8988T (cell line): ENCODE data around the gene IFITM1.

Source experiments
- DNase-seq: peaks from one replicate; pipeline ENCODE4 v3.0.0; 2011

IFITM1 gene

DNA sequence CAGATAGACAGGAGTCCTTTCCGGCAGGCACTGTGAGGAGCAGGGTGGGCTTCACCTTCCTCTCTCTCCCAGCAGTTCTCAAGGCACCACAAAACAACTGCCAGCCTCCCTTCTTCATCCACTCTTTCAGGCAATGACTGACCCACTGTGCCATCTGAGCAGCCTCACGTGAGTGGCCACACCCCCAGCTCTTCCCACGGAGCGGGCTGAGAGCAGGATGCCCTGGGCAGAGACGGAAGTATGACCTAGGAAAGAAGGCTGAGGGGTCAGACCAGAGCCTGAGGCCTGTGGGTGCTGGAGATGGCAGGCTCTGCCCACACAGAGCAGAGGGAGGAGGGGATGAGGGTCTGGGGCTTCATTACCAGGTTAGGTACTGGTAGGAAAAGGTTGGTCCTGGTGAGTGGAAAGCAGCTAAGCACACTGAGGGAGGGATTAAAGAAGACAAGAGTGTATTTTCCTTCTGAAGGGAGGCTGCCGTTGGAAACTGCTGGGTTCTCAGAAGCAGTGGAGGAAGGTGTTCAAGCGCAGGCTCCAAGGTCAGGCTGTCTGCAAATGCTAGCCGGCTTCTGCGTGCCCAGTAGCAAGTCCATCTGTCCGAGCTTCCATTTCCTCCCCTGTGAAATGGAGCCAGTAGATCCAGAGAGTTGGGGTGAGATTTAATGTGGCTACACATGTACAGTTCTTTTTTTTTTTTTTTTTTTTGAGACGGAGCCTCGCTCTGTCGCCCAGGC is 31.0 kb upstream of the IFITM1 start:
- DNase-seq, result peak; percentile 62

DNA sequence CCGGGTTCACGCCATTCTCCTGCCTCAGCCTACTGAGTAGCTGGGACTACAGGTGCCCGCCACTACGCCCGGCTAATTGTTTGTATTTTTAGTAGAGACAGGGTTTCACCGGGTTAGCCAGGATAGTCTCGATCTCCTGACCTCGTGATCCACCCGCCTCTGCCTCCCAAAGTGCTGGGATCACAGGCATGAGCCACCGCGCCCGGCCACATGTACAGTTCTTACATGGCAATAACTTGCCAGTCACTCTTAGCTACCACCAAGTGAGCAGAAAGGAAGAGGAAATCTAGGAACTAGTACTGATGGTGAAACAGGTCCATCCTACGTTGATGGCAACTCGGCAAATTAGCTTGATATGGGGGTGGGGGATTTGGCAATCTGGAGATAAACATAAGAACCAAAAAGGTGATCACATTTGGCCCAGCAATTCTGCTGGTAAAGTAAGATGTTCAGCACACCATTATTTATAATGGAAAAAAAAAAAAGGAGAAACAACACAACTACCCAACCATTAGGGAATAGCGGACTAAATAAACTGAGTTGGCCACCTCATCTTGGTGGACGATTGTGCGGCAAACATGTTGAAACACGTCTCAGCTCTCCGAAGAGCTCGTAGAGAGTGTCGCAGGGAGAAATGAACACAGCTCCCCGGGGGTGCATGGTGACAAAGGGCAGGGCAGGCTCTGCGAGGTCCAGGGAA is 30.3 kb upstream of the IFITM1 start:
- peak; percentile 32 for DNase-seq

DNA sequence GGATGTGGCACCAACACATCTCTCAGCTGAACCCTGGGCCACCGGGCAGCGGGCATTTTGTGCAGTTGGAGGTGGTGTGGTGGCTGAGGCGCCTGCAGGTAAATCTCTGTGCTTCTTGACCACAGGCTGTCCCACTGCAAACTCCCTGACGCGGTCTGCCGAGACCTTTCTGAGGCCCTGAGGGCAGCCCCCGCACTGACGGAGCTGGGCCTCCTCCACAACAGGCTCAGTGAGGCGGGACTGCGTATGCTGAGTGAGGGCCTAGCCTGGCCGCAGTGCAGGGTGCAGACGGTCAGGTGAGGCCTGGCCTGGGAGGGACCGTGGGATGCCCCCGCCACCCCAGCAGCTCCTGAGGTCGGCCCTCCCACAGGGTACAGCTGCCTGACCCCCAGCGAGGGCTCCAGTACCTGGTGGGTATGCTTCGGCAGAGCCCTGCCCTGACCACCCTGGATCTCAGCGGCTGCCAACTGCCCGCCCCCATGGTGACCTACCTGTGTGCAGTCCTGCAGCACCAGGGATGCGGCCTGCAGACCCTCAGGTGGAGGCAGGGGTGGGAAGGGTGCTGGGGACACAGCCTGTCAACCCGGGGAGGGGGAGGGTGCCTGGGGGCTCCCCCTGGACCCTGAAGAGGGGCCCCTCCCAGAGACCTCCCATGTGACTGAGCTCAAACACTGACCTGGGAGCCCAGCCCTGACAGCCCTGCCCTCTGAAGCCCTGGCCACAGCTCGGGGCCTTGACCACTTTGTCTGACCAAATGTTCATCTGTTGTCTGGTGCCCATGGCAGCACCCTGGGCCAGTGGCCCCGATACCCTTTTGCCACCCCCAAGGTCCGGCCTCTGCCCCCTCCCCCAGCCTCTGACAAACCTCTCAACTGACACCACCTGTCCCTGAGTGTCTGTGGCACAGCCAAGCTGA is 29.5 kb upstream of the IFITM1 start:
- DNase-seq, result peak; percentile 41

DNA sequence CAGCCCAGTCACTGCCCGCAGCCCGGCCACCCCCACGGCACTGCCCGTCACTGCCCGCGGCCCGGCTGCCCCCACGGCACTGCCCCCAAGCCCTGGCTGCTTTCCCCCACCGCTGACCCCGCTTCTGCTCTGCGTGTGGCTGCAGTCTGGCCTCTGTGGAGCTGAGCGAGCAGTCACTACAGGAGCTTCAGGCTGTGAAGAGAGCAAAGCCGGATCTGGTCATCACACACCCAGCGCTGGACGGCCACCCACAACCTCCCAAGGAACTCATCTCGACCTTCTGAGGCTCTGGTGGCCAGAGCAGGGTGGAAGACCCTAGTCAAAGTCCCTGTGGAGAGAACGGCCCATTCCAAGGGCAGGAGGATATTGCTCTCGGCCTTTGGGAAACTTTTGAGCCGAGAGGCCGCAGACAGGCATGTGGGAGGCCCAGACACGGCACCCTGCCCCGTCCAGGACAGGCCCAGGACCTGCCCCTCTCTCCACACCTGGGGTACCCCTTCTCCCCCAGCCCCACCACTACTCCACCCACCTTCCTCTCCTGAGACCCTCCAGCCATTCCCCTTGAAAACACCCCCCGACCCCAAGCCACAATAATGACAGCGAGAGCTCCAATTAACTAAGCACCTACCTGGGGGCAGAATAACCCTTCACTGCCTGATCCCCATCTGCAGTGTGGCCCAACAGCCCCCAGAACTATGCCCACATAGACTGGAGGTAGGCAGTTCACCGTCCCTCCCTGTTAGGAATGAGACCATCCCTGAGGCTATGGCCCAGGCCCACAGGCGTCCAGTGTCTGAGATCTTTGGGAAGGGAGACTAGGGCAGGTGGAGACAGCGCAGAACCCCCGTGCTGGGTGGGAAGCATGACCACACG is 28.6 kb upstream of the IFITM1 start:
- DNase-seq, result peak; percentile 44

DNA sequence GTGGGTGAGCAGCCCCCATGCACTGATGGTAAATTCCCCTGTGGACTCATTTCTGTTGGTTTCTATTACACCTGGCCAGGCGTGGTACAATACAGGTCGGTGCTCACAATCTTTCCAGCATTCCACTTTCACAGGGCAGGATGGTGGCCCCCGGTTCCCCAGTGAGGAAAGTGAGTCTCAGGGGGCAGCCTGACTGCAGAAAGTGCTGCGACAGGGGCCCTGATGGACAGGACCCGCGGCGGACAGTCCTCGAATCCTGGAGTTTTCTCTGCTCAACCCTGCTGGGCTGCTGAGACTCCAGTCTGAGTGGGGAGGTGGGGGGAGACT is 28.0 kb upstream of the IFITM1 start:
- DNase-seq, result peak; percentile 50

- DNase-seq, result peak; percentile 51
Measured at GRCh38 chr11:286977-287820, 26.6 kb upstream of the IFITM1 start.

DNA sequence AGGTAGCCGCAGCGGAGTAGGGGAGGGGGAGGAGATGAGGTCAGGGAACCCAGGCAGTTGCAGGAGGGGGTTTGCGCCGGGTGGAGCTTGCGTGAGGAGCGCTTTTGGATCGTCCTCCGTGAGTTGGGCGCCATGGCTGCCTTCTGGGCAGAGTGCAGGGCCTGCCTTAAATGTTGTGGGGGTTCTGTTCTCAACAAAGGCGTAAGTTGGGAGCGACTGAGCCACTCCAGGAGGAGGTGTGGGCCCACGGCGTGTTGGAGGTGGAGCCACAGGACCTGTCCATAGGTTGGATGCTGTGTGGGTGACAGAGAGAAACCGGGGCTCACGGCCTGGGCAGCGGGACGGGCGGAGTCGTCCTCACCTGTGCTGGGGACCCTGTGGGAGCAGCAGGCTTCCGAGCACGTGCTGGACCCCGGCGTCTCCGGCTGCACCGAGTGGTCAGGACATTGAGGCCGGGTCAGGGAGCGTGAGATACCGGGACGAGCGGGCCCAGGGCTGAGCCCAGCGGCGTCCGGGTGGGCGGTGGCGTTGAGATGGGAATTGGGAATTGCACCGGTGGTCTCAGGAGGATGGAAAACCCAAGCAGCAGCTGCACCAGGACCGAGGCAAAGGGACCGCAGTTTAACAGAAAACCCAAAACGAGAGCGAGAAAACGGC is 25.9 kb upstream of the IFITM1 start:
- DNase-seq, result peak; percentile 55

DNA sequence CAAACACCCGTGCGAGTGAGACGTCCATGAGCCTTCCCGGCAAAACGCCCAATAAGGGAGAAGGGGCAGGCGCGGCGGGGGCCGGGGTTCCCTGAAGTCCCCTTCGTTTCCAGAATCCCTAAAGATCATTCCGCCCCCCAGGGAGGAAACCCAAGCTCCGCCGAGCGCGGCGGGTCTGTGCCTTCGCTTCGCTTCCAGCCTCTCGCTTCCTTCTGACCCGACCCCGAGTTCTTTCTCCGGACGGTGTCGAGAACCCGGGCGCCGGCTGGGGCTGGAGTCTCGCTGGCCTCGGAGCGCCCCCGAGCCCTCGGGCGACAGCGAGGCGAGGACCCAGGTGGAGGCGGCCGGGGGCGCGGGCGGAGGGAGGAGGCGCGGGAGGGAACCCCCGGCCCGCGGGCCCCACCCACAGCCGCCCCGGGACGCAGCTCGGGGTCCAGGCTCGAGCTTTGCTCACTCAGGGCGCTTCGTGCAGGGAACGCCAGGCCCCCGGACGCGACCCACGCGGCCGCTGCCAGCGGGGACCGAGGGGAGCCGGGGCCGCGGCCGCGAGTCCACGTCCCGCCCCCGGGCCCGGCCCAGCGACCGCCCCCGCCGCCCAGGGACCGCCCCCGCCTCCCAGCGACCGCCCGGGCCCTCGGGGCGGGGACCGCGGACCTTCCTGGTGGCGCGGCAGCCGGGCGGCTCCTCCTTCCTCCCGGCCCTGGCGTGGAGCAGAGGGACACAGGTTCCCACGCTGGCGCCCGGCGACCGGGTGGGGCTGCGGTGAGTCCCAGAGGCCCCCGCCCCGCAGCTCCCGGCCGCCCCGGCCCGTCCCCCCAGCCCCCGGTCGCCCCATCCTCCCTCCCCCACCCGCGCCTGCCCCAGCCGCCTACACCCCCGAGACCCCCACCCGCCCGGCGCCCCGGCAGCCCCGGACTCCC is 25.1 kb upstream of the IFITM1 start, which contains the start of gene PGGHG:
TSS of gene PGGHG (plus strand) at position 649 of the 920 bp plus-strand sequence. CDS start 691 bp downstream, outside the sequence.
- peak; percentile 100 for DNase-seq

DNA sequence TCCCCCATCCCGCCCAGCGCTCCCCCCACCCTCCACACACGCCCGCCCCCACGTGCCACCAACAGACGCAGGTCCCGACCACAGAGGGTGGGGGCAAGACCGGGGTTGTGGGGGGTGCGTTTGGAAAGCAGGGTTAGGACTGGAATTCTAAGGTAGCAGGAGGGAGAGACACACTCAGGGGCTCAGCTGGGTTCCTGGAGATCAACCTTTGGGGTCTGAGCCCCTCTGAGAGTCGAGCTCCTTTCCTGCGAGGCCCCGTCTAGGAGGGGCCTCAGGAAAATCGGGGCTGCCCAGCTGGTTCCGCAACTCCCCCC is 24.5 kb upstream of the IFITM1 start:
- DNase-seq, result peak; percentile 59

GRCh38 chr11:289712-290620 is 23.9 kb upstream of the IFITM1 start:
- peak; percentile 49 for DNase-seq

GRCh38 chr11:290621-291231 is 23.1 kb upstream of the IFITM1 start:
- DNase-seq, result peak; percentile 36

DNA sequence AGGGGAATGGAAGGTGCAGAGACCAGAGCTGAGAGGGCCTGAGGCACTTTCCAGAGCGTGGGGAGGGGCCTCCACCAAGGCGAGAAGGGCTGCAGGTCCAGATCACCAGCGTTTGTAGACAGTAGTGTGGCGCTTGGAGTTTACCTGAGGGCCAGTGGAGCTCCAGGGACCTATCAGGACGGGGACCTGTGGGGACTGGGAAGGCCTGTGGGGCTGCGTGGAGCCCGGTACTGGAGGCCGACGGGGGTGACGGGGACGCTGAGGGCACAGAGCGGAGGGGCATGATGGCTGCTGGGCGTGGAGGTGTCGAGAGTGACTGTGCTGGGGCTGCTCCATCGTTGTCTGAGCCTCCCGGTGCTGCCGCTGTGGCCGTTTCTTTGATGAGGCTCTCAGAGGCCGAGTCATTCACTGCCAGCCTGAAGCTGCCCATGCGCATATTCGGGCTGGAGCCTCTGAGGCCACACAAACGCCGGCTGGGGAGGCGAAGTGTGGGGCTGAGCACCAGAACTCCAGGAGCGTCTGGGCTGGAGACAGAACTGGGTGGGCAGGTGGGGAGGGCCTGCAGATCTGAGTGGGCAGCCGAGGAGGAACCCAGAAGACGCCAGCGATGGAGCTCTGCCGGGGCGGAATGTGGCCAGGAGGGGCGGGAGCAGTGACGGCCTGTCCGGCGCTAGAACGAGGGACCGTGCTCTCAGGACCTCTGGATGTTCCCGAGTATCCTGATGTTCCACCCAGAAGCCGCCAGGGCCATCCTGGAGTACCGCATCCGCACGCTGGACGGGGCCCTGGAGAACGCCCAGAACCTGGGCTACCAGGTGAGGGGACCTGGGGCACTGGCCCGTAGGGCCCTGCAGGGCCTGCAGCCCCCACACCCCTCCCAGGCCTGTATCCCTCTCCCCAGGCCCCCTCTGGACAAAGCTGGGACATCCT is 22.3 kb upstream of the IFITM1 start:
- DNase-seq, result peak; percentile 34

GRCh38 chr11:292211-293121 is 21.4 kb upstream of the IFITM1 start:
- peak; percentile 33 for DNase-seq

- peak; percentile 11 for DNase-seq
Measured at GRCh38 chr11:293271-293851, 20.5 kb upstream of the IFITM1 start.

GRCh38 chr11:293852-294661 is 19.8 kb upstream of the IFITM1 start:
- DNase-seq, result peak; percentile 14
